Measurements from ENCODE around the gene DAAM2. TPM values are rescaled to one million over a fixed set of nuclear protein-coding genes. Genes with fewer than 3 reads are reported as not detected.
A peak's percentile ranks its signal among the peaks of the same experiment; 100 is the strongest.

Gene DAAM2
- total and polyA plus RNA-seq, 2 of the 8 experiments (the other 6 are each of a cell fraction or from before 2014, with no cell fraction given) = 1.5 to 2.9 TPM

DNA sequence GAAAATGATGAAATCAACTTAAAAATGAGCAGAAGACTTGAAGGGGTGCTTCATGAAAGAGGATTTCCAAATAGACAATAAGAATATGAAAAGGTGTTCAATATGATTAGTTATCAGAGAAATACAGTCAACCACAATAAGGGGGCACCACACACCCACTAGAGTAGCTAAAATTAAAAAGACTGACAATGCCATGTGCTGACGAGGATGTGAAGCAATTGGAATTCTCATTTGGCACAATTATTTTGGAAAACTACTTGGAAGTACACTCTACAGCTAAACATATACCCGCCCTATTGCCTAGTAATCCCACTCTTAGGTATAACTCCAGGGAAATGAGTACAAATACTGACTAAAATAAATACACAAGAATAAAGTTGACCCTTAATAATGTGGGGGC, 97.1 kb downstream of the DAAM2 start:
- no peak overlapping the region for H2BK5ac ChIP-seq (ENCODE audit: low read depth, low read length)
- no peak overlapping the region for H3K27ac ChIP-seq (ENCODE audit: low read depth, low read length)
- DNase-seq (ENCODE audit: low read depth in 1 of 2, low spot score in 2 of 2) (no peak), FAIRE-seq (no peak)
- H3K4ac ChIP-seq (replicated peaks; ENCODE audit: insufficient read length, low read depth, low read length) = no peak overlapping the region
- no peak overlapping the region for H2AFZ ChIP-seq (ENCODE audit: low read length)
- no peak overlapping the region for H3K4me3 ChIP-seq (ENCODE audit: extremely low read depth in 1 of 4, insufficient read depth in 2 of 4, low read depth in 3 of 4, low read length in 4 of 4)
- H2BK20ac ChIP-seq (ENCODE audit: low read length) = no peak overlapping the region
- no peaks in the 10 kb centered on the region for H3K4me1 ChIP-seq (replicated peaks in 1 of 4; ENCODE audit: control insufficient read depth in 3 of 4, insufficient read depth in 4 of 4, low read length in 3 of 4)
- no peak overlapping the region for H3K56ac ChIP-seq (replicated peaks; ENCODE audit: insufficient read length, low read depth, low read length)
- H2BK12ac ChIP-seq (ENCODE audit: low read depth, low read length) = no peak overlapping the region
- H3K9me3 ChIP-seq (ENCODE audit: insufficient read depth in 2 of 2, low read depth in 1 of 2, low read length in 1 of 2) = no peaks in the 10 kb centered on the region
- H3K18ac ChIP-seq (ENCODE audit: extremely low read depth, low read length) = no peak overlapping the region
- H4K91ac ChIP-seq (replicated peaks; ENCODE audit: insufficient read length, low read length) = no peak overlapping the region
- H3K79me1 ChIP-seq (ENCODE audit: low read depth, low read length) = no peaks in the 10 kb centered on the region
- H3K36me3 ChIP-seq (ENCODE audit: control insufficient read depth in 2 of 4, insufficient read depth in 4 of 4, low read length in 3 of 4) = no peaks in the 10 kb centered on the region
- POLR2A ChIA-PET (ENCODE audit: partially characterized antibody) = no interaction called here
- H4K8ac ChIP-seq (ENCODE audit: extremely low read depth, insufficient read depth, low read length) = no peak overlapping the region
- TF ChIP-seq HDAC6 (IDR thresholded peaks at IDR 0.05; ENCODE audit: low read depth, low read length) (no peak), RAD21 (IDR thresholded peaks at IDR 0.05 in 1 of 2, conservative IDR thresholded peaks at IDR 0.05 in 1 of 2; ENCODE audit: low read depth in 2 of 2, low read length in 2 of 2) (peak in 1 of 2 experiments; percentile 5; a peak in 1 of 4 replicates)
- H3K79me2 ChIP-seq (ENCODE audit: control insufficient read depth in 1 of 2, insufficient read depth in 2 of 2, low read length in 2 of 2) = no peaks in the 10 kb centered on the region
- H4K5ac ChIP-seq (ENCODE audit: insufficient read length, low read depth, low read length) = no peak overlapping the region
- H3K4me2 ChIP-seq (ENCODE audit: insufficient read depth in 1 of 2, low read depth in 2 of 2, low read length in 2 of 2) = no peak overlapping the region
- H3K23ac ChIP-seq (ENCODE audit: insufficient read length) = no peak overlapping the region
- H3K27me3 ChIP-seq (replicated peaks in 1 of 4; ENCODE audit: control insufficient read depth in 3 of 4, extremely low read depth in 1 of 4, insufficient read depth in 3 of 4, low read length in 3 of 4) = no peaks in the 10 kb centered on the region
- 88% methylated on average over 2 of the region's 2 CpGs; no CpG with 5 or more reads in 1 of the 2 experiments for WGBS, 2 experiments (ENCODE audit: extremely low coverage in 1 of 2, insufficient coverage in 1 of 2, insufficient read length in 1 of 2, insufficient replicate concordance in 2 of 2, low coverage in 1 of 2, low lambda C conversion rate in 2 of 2, missing lambda C conversion rate in 1 of 2)
- CTCF ChIA-PET (ENCODE audit: partially characterized antibody) = interaction anchor here (0.7 to 12.0 kb wide), 5 partner anchors 12 to 526 kb away, joined by 3 to 135 read pairs (median 5); no protein-coding TSS in a partner anchor
- no peak overlapping the region for H2BK15ac ChIP-seq (ENCODE audit: low read length)
- no peak overlapping the region for H3K14ac ChIP-seq (ENCODE audit: insufficient read length)
- H4K20me1 ChIP-seq (replicated peaks in 1 of 2; ENCODE audit: control insufficient read depth in 1 of 2, insufficient read depth in 2 of 2, low read length in 2 of 2) = no peaks in the 10 kb centered on the region
- H3K23me2 ChIP-seq (ENCODE audit: low read depth, low read length) = no peaks in the 10 kb centered on the region
- no peak overlapping the region for H2AK5ac ChIP-seq (ENCODE audit: low read depth, low read length)
- H2BK120ac ChIP-seq (replicated peaks; ENCODE audit: low read depth, low read length) = no peak overlapping the region
- no peak overlapping the region for H3K9ac ChIP-seq (replicated peaks in 1 of 4; ENCODE audit: extremely low read depth in 1 of 4, low read depth in 3 of 4, low read length in 3 of 4)
